Stimulated activated CD8-positive, alpha-beta memory T cell treated with anti-CD3 and anti-CD28 coated beads, Interleukin-15, amount 100 ng/mL, for 1 hour (primary cell): ENCODE results near the gene LDLR.
"Not testable (repeated sequence)": the region's sequence is repeated elsewhere in the genome, so short reads cannot be mapped to it uniquely, and the experiment has no call there.

Source experiments
- DNase-seq: peaks from one replicate; pipeline ENCODE4 v3.0.0-alpha.2; 2020; ENCODE audit warnings: low read depth

The LDLR gene

GRCh38 chr19:11173516-11174155 is 84.4 kb downstream of the LDLR start:
- DNase-seq: no peak

- no peak for DNase-seq
Observed at GRCh38 chr19:11174336-11174735, 85.1 kb downstream of the LDLR start.

GRCh38 chr19:11175920-11176319 is 86.7 kb downstream of the LDLR start:
- DNase-seq: no peak

- no peak for DNase-seq
Observed at GRCh38 chr19:11176466-11177193, 87.4 kb downstream of the LDLR start.

- no peak for DNase-seq
Observed at GRCh38 chr19:11177592-11177991, 88.3 kb downstream of the LDLR start.

- DNase-seq: not testable (repeated sequence)
Observed at GRCh38 chr19:11179145-11179465, 89.8 kb downstream of the LDLR start.

- no peak for DNase-seq
Observed at GRCh38 chr19:11179716-11180297, 90.5 kb downstream of the LDLR start.

- no peak for DNase-seq
Observed at GRCh38 chr19:11180346-11180745, 91.1 kb downstream of the LDLR start.

GRCh38 chr19:11180975-11181374 is 91.7 kb downstream of the LDLR start:
- DNase-seq: not testable (repeated sequence)

- no peak for DNase-seq
Observed at GRCh38 chr19:11181488-11181887, 92.2 kb downstream of the LDLR start.
